ENCODE measurements around the gene BOK. TPM values are rescaled to one million over a fixed set of nuclear protein-coding genes. Genes with fewer than 3 reads are reported as not detected.

BOK gene
- total and polyA plus RNA-seq, 2 donors (not counting 3 experiments of a cell fraction or from before 2014, with no cell fraction given): 76.0 to 95.5 TPM

DNA sequence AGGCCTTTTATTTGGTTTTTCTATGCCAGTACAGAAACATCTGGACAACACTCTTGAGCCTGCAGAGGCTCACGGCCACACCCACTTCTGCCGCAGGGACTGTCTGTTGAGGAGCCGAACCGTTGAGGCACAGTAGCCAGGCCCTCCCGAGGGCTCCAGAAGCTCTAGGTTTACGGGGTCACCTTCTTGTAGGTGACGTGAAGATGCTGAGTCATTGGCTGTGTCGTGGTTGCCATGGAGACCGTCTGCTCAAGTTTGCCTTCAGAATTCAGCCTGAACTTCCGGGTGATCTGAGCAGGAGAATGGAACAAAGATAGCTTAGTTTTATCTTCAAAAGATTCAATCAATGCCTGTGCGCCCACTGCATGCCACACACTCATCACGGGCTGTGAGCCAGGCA is 25.9 kb downstream of the BOK start:
- Histone ChIP-seq H3K27ac (ENCODE audit: insufficient read depth, low read depth, low read length) (no peak overlapping the region), H3K9me1 (replicated peaks; ENCODE audit: control insufficient read depth, extremely low read depth, insufficient read depth, low read length) (no peaks in the 10 kb centered on the region), H3K4me2 (ENCODE audit: insufficient read depth, low read length) (no peak overlapping the region), H3K4me1 (ENCODE audit: control insufficient read depth, extremely low read depth, insufficient read depth, low read length) (no peaks in the 10 kb centered on the region), H3K36me3 (ENCODE audit: control insufficient read depth in 2 of 2, extremely low read depth in 1 of 2, insufficient read depth in 2 of 2, low read length in 2 of 2) (peaks cover 5 to 11% of the 10 kb centered on the region in 2 experiments), H3K4me3 (replicated peaks in 1 of 3; ENCODE audit: insufficient read depth in 1 of 3, low read depth in 1 of 3, low read length in 3 of 3) (no peak overlapping the region), H4K20me1 (replicated peaks; ENCODE audit: control insufficient read depth, extremely low read depth, insufficient read depth, low read length) (no peaks in the 10 kb centered on the region), H2AFZ (ENCODE audit: low read depth, low read length) (no peak overlapping the region), H3K9me3 (replicated peaks; ENCODE audit: control insufficient read depth, insufficient read depth, low read length) (peaks cover 2% of the 10 kb centered on the region), H3K79me2 (ENCODE audit: control insufficient read depth, insufficient read depth, low read length) (no peaks in the 10 kb centered on the region), H3K9ac (replicated peaks; ENCODE audit: extremely low read depth, insufficient read depth, low read length) (no peak overlapping the region), H3K27me3 (ENCODE audit: control insufficient read depth in 2 of 2, insufficient read depth in 2 of 2, low read length in 2 of 2) (no peaks in the 10 kb centered on the region)
- no TSS peak for BruUV-seq (replicated peaks)
- no peak for DNase-seq (ENCODE audit: low read depth, low spot score)
- CTCF ChIA-PET: no interaction called here
- POLR2A ChIA-PET: no interaction called here
- intact Hi-C loops (cut with micrococcal nuclease) (no loop called here), dilution Hi-C loops (cut with MboI; ENCODE audit: extremely low pct_ligation_motif_present, low sequenced_read_pairs) (no loop called here)
- no peak for FAIRE-seq
- TF ChIP-seq, protein P1, sequence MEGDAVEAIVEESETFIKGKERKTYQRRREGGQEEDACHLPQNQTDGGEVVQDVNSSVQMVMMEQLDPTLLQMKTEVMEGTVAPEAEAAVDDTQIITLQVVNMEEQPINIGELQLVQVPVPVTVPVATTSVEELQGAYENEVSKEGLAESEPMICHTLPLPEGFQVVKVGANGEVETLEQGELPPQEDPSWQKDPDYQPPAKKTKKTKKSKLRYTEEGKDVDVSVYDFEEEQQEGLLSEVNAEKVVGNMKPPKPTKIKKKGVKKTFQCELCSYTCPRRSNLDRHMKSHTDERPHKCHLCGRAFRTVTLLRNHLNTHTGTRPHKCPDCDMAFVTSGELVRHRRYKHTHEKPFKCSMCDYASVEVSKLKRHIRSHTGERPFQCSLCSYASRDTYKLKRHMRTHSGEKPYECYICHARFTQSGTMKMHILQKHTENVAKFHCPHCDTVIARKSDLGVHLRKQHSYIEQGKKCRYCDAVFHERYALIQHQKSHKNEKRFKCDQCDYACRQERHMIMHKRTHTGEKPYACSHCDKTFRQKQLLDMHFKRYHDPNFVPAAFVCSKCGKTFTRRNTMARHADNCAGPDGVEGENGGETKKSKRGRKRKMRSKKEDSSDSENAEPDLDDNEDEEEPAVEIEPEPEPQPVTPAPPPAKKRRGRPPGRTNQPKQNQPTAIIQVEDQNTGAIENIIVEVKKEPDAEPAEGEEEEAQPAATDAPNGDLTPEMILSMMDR (IDR thresholded peaks at IDR 0.05; ENCODE audit: extremely low read depth in 1 of 2, insufficient read depth in 1 of 2, low read depth in 1 of 2, low read length in 2 of 2): no peak
- TF ChIP-seq MAX (IDR thresholded peaks at IDR 0.05; ENCODE audit: insufficient read depth, insufficient read length) (no peak), JUN (IDR thresholded peaks at IDR 0.05; ENCODE audit: borderline replicate concordance, insufficient read depth, insufficient read length, low read depth) (no peak), POLR2AphosphoS5 (IDR thresholded peaks at IDR 0.05; ENCODE audit: insufficient read depth, low read depth, low read length) (no peak), EZH2 (IDR thresholded peaks at IDR 0.05; ENCODE audit: borderline replicate concordance, low read depth, low read length, severe bottlenecking) (no peak), FOS (IDR thresholded peaks at IDR 0.05; ENCODE audit: borderline replicate concordance, insufficient read depth, low read length) (no peak), GATA2 (IDR thresholded peaks at IDR 0.05; ENCODE audit: insufficient read depth, insufficient read length, low read depth, low read length) (no peak), POLR2A (IDR thresholded peaks at IDR 0.05; ENCODE audit: low read depth, low read length) (no peak), MYC (IDR thresholded peaks at IDR 0.05; ENCODE audit: low read depth, low read length) (no peak)
